NCI-H2107 treated with DMSO at 0.1 percent for 48 hours (cell line): ENCODE results near the gene MRFAP1L1.
"Not testable (repeated sequence)": the region's sequence is repeated elsewhere in the genome, so short reads cannot be mapped to it uniquely, and the experiment has no call there.

ENCODE experiments used
- DNase-seq: peaks from one replicate; lab custom pipeline; 2025; ENCODE audit not compliant: unreplicated experiment; lab: John Stamatoyannopoulos, UW

Gene MRFAP1L1

DNA sequence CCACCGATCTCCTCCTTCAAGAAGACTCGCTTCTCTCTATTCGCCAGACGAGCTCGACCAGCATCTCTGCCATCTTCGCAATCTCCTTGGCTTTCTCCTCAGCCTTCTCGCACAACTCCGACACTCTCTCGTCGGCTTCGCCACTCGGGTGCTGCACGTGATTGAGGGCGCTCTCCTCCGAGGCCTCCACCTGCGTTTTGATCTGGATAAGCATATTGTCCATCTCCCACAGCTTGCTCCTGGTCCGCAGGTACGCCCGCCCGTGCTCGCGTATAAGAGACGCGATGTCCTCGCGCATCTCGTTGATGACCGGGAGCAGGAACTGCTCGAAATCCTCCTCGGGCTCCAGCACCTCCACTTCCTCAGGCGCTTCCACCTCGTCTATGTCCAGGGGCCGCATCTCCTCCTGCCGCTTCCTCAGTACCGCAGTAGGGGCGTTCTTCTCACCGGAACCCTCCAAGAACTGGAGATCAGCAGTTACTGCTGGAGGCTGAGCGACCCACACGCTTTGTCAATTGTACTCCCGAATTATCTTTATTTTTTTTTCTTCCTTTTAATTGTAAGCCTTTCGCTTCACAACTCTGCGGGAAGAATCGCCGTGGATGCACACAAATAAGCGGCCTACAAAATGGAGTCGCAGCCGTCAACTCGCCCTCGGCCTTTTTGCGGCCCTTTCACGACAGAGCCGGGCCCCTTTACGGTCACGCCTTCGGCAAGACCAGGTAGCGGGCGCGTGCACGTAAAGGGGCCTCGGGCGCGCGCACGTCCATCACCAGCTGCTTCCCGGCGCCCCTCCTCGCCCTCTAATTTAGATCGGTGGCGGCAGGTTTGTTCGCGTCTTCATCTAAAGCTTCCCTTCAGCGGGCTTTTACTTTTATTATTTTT, at the start of gene MRFAP1L1:
Gene MRFAP1L1, minus strand, starts transcription at position 636 of the 885 bp plus-strand sequence. Its CDS starts 236 bp downstream, at position 400.
- DNase-seq: peak; percentile 82

GRCh38 chr4:6758728-6759127, 49.1 kb upstream of the MRFAP1L1 start:
- DNase-seq: no peak

DNA sequence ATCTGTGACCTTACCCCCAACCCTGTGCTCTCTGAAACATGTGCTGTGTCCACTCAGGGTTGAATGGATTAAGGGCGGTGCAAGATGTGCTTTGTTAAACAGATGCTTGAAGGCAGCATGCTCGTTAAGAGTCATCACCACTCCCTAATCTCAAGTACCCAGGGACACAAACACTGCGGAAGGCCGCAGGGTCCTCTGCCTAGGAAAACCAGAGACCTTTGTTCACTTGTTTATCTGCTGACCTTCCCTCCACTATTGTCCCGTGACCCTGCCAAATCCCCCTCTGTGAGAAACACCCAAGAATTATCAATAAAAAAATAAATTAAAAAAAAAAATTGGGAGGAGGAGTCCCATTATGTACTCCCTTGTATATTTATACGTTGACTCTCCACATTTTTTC, 46.7 kb upstream of the MRFAP1L1 start:
- DNase-seq: not testable (repeated sequence)

GRCh38 chr4:6755088-6755753, 45.6 kb upstream of the MRFAP1L1 start:
- no peak for DNase-seq

DNA sequence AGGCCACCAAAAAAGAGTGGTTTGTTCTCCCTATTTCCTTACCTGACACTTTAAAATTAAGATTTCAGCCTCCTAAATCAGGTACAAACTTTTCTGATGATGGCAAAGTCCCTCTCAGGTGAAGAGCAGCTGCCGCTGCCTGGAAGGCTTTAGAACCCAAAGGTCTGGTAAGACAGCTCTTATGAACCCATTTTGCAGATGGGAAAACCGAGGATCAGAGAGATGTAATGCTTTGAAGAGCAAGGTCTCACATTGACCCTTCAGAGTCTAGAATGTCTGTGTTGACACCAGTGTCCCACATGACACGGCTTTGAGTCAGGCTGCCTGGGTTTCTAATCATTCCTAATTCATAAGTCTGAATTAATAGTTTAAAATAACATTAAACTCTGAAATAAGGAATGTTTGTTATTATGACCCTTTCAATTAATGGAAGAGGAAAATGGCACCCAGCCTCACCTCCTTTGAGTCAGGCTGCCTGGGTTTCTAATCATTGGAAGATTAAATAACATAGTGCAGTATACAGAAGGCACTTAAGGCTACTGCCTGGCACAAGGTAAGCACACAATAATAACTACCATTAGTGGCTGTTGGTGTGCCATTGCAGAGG, 44.9 kb upstream of the MRFAP1L1 start:
- DNase-seq: no peak

- DNase-seq: no peak
Observed at GRCh38 chr4:6753891-6754290, 44.2 kb upstream of the MRFAP1L1 start.

- DNase-seq: no peak
Observed at GRCh38 chr4:6753103-6753560, 43.5 kb upstream of the MRFAP1L1 start.

- DNase-seq: no peak
Observed at GRCh38 chr4:6752486-6752829, 42.8 kb upstream of the MRFAP1L1 start.

DNA sequence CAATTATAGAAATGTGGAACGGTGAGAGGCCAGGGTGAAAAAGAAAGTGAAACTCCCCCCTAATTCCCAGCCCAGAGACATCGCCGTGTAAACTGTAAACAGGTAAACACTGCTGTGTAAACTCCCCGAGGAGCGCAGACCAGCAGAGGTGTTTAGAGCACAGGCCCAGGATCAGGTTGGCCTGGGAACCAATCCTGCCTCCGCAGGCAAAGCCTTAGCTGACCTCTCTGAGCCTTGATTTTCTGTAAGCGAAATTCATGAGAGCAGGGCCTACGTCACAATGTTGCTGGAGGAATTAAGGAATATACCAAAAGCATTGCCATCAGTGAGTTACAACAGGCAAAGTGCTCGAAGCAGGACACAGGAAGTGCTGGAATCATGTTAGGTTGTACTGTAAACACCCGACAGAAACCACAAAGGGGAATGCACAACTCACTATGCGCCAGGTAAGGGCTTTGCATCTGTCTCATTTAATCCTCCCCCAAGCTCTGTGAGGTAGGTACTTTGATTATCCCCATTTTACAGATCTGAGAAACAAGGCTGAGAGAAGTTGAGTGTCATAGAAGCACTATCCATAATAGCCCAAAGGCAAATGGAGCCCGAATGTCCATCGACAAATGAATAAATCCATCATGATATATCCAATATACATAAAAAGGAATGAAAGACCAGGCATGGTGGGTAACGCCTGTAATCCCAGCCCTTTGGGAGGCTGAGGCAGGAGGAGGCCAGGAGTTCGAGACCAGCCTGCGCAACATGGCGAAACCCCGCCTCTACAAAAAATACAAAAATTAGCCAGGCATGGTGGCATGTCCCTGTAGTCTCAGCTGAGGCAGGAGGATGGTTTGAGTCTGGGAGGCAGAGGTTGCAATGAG, 42.2 kb upstream of the MRFAP1L1 start:
- DNase-seq: peak; percentile 13

DNA sequence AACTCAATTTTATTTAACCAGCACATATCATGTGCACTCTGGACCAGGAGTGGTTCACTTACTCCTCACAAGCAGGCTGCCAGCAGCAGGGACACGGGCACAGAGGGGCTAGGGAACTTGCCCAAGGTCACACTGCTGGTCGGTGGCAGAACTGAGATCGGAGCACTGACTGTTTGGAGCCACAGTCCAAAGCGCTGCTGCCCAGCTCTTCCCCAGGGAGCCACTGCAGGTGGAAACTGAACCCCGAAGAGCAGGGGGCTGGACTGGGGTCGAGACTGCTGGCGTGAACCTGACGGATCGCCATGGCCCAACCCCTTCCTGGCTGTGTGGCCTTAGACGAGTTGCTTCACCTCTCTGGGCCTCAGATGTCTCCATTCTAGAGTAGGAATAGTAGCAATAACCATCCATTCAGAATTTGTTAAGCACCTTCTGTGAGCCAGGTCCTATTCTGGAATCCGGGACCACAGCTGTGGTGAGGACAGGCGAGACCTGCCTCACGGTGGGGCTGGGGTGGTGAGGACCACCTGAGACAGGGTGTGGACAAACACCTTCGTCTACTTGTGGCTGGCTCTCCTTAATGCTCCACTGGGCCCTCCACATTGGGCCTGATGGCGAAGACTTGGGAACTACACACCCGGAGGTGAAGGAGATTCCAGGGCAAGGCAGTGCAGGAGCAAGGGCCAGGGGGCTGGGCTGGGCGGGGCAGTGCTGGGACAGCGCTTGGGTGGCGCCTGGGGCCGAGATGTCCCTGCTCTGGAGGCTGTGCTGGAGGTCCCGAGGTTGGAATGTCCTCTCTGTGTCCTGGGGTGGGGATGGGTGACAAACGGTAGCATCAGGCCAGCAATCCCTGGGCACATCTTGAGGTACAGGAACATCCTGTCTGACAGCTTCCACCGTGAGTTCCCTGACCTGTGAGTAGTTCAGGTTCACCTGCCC, 40.9 kb upstream of the MRFAP1L1 start:
- no peak for DNase-seq

GRCh38 chr4:6749340-6750171, 39.9 kb upstream of the MRFAP1L1 start:
- no peak for DNase-seq

DNA sequence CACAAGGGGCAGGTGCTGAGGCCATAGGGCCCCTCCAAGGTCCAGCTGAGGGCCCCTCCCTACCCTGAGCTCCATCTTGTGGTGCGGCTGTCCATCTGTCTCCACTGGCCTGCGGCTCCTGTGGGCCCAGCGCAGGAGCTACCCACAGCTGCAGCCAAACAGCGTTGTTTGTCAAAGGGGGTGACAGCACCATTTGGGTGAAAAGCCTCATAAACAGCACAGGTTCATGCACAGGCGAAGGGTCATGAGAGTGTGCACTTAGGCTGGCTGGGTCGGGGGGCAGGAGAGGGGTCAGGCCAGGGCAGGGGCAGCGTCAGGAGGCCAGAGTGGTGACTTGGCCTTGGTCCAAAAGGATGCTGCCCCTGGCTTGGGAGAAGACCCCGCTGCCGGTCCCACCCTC, 38.6 kb upstream of the MRFAP1L1 start:
- no peak for DNase-seq

GRCh38 chr4:6747294-6748051, 37.8 kb upstream of the MRFAP1L1 start:
- DNase-seq: no peak

DNA sequence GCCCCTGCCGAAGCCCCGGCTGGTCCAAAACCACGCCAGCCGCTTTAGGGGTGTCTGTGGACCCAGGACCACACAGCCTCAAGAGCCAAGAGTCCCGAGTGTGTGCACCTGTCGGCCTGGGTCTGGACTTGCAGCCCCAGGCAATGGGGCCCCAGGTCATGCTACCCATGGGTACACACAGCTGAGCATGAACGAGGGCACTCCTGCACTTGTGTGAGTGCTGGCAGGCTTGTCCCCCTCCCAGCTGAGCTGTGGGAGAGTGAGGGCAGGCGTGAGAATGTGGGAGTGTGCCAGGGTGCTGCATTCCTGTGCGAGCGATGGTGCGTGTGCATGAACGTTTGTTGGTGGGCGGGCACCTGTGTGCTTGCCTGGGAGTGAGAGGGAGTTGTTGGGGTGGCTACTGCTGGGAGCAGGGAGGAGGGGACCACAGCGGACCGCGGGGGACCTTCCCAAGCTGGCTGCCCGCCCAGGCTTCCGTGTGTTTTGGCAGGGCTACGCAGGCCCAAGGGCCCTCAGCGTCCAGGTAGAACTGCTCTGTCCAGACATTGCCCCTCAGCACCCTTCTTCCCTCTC, 37.1 kb upstream of the MRFAP1L1 start:
- no peak for DNase-seq

GRCh38 chr4:6742989-6743388, 33.3 kb upstream of the MRFAP1L1 start:
- no peak for DNase-seq

DNA sequence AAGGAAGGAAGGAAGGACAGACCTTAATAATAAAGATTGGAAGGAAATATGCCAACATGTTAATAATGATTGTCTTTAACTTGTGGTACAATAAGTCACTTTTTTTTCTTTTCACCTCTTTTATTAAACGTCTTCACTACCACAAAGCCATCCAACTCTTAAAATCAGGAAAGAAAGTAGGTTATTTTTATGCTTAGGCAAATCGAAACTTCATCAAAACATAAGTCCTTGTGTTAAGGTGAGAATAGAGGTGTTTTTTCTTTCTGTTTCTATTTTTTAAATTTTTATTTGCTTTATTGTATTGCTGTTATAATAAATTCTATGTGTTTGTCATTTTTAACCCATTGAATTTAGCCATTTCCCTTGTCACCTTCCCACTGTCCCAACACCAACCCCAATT, 32.8 kb upstream of the MRFAP1L1 start:
- DNase-seq: no peak

DNA sequence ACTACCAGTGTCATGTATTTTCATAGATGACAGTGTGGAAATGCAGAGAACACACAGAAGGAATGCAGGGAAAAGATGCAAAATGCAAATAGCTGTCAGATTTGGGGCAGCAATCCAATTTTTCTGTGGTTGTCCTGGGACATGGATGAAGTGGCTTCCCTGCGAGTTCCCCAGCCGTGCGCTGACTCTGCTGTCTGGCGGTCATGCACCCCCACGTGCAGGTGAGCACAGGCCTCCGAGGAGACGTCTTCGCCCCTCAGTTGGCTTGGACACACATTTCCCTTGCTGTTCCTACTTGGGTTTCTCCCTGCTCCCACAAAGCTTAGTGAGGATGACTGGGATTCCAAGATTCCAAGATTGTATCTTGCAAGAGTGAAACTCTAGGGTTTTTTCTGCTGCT, 30.7 kb upstream of the MRFAP1L1 start:
- DNase-seq: no peak

- DNase-seq: no peak
Observed at GRCh38 chr4:6739920-6740319, 30.3 kb upstream of the MRFAP1L1 start.
